ENCODE data around the gene PTGDS. TPM values are rescaled to one million over a fixed set of nuclear protein-coding genes. Genes with fewer than 3 reads are reported as not detected.
A peak's percentile ranks its signal among the peaks of the same experiment; 100 is the strongest.

Gene PTGDS
- total and polyA plus RNA-seq, 9 of the 15 experiments (the other 6 are each of a cell fraction or from before 2014, with no cell fraction given), result 0.46 to 7.1 (median 2.0) TPM

- TF ChIP-seq ZBTB40 (IDR thresholded peaks at IDR 0.05) (no peak), ZBTB40 (CRISPR knock-in tag; IDR thresholded peaks at IDR 0.05) (no peak), MAZ (CRISPR knock-in tag; conservative IDR thresholded peaks at IDR 0.05 in 1 of 2, IDR thresholded peaks at IDR 0.05 in 1 of 2) (peak; percentile 23 to 43; a peak in 1 of 4 replicates), SNRNP70 (optimal IDR thresholded peaks at IDR 0.05; ENCODE audit: low read depth, low read length) (no peak), ZNF639 (CRISPR knock-in tag; conservative IDR thresholded peaks at IDR 0.05 in 1 of 2, IDR thresholded peaks at IDR 0.05 in 1 of 2) (no peak), HINFP (tag; conservative IDR thresholded peaks at IDR 0.05; ENCODE audit: low read depth) (no peak), SMAD4 (CRISPR knock-in tag; conservative IDR thresholded peaks at IDR 0.05) (no peak), HSF4 (CRISPR knock-in tag; IDR thresholded peaks at IDR 0.05; ENCODE audit: borderline replicate concordance) (no peak), RBM17 (IDR thresholded peaks at IDR 0.05; ENCODE audit: borderline replicate concordance, low read depth, low read length) (no peak)
Measured at GRCh38 chr9:136996361-136997292, 19.3 kb downstream of the PTGDS start, which contains the start of gene CLIC3 (continued).
